IPS DF 6.9 (cell line): ENCODE measurements around the gene TTF1.

Source experiments
- DNase-seq: peaks from one replicate; pipeline ENCODE4 v3.0.0-alpha.2; 2013; ENCODE audit warnings: low read depth, low spot score
- H3K27ac ChIP-seq: one replicate; pipeline ENCODE4 v1.5.1; 2013; ENCODE audit warnings: low read length, control low read depth
- H3K27me3 ChIP-seq: 2 replicates; pipeline ENCODE4 v1.6.1; 2013; ENCODE audit warnings: mild to moderate bottlenecking, low read length; ENCODE audit not compliant: control insufficient read depth, insufficient read depth
- H3K36me3 ChIP-seq: 2 replicates; pipeline ENCODE4 v1.6.1; 2013; ENCODE audit warnings: low read length; ENCODE audit not compliant: control insufficient read depth, insufficient read depth
- H3K4me1 ChIP-seq: 2 replicates; pipeline ENCODE4 v1.6.1; 2013; ENCODE audit warnings: low read length; ENCODE audit not compliant: control insufficient read depth, insufficient read depth
- H3K4me3 ChIP-seq: 2 replicates; pipeline ENCODE4 v1.5.1; 2013; ENCODE audit warnings: mild to moderate bottlenecking, low read length
- H3K9me3 ChIP-seq: 2 replicates; pipeline ENCODE4 v1.6.1; 2013; ENCODE audit warnings: low read length, inconsistent platforms; ENCODE audit not compliant: control insufficient read depth, insufficient read depth
- WGBS: extraction: QIAGEN DNeasy Blood & Tissue Kit; methylation state at CpG from one replicate; pipeline ENCODE4 v1.1.7; 2013; ENCODE audit warnings: mixed read lengths, missing lambda C conversion rate; ENCODE audit not compliant: insufficient read length, insufficient coverage; 5-methylcytosine and 5-hydroxymethylcytosine counted together

Gene TTF1

DNA sequence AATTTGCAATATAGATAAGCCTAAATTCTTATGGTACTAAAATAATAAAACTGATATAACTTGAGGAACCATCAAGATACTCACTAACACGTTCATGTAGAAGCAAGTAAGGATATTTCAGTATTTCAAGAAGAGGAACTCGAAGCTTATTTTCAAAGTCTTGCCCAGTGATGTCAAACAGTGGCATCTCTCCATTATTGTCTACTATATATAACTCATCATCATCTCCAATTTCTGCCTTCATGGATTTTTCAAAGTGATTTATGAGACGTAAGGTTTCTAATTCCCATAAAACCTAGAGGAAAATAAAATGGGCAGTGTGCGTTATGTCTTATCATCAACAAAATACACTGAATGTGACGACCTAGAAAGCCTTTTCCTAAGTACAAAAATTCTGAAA is 60.5 kb downstream of the TTF1 start:
- no peak overlapping the region for H3K27ac ChIP-seq
- no CpG with 5 or more reads among the region's 5 CpGs for WGBS
- DNase-seq = no peak
- no peaks in the 10 kb centered on the region for H3K4me1 ChIP-seq
- no peak overlapping the region for H3K4me3 ChIP-seq
- H3K36me3 ChIP-seq = peaks cover 21% of the 10 kb centered on the region; the same call in 1 of the 2 replicates
- H3K27me3 ChIP-seq = no peaks in the 10 kb centered on the region
- no peaks in the 10 kb centered on the region for H3K9me3 ChIP-seq

DNA sequence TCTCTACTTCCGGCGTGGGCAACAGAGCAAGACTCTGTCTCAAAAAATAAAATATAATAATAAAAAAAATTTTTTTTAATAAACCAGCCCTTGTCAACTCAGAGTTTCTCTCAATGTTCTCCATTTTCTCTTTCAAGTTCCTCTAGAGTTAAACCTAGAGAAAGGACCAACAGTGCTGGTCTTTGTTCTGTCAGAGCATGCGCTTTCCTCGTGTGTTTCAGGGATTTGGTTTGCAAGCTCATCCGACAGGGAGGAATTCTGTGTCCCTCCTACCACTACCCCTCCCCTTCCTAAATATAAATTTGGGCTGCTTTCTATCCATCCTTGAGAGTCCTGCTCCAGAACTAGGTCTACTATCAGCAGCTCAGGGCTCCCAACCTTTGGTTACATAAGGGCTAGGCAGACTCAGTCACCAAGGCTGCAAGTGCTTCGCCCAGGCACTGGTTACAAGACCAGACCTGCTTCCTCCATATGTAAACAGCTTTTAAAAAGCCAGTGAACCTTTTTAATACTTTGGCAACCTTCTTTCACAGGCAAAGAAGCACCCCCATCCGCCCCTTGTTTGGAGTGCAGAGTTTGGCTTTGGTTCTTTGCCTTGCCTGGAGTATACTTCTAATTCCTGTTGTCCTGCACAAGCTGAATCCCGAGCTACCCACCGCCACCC is 65.3 kb downstream of the TTF1 start:
- H3K4me3 ChIP-seq = no peak overlapping the region
- no CpG with 5 or more reads among the region's 9 CpGs for WGBS
- no peaks in the 10 kb centered on the region for H3K27me3 ChIP-seq
- no peak for DNase-seq
- peaks cover 19% of the 10 kb centered on the region; the same call in 1 of the 2 replicates for H3K36me3 ChIP-seq
- H3K4me1 ChIP-seq = no peaks in the 10 kb centered on the region
- no peak overlapping the region for H3K27ac ChIP-seq
- no peaks in the 10 kb centered on the region for H3K9me3 ChIP-seq

DNA sequence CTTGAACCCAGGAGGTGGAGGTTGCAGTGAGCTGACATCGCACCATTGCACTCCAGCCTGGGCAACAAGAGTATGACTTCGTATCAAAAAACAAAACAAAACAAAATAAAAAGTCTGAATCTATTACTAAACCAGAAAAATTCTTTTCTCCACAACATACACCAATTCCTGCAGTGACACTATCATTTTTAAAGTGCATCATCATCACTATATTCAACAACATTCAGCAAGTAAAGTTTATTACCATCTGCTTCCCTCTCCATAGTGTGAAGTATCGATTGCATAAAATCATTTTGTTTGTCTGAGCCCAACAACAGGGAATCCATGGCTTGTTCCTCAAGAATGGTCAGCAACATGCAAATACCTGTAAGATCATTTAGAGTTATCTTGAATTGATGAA is 72.3 kb downstream of the TTF1 start:
- WGBS = no CpG with 5 or more reads among the region's 3 CpGs

DNA sequence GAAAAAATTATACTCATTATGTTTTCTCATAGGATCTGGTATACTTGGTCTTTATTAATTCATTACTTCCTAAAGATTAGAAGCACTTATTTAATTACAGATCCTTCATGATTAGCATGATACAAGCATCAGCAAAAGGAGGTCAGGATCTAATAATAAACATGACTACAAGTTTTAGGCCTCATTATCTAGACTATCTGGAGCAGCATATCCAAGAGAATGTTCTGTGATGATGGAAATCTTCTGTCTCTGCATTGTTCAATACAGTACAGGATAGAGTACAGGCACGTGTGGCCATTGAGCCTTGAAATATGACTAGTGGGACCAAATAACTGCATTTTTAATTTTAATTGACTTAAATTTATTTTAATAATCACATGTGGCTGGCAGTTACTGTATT is 73.1 kb downstream of the TTF1 start:
- Histone ChIP-seq H3K27me3 (no peaks in the 10 kb centered on the region), H3K36me3 (peaks cover 8% of the 10 kb centered on the region; the same call in 1 of the 2 replicates), H3K4me3 (no peak overlapping the region), H3K27ac (no peak overlapping the region), H3K4me1 (no peaks in the 10 kb centered on the region), H3K9me3 (no peaks in the 10 kb centered on the region)
- WGBS = no CpG with 5 or more reads among the region's 1 CpG
- no peak for DNase-seq

More for the DNA sequence above, 72.3 kb downstream of the TTF1 start:
- Histone ChIP-seq H3K27ac (no peak overlapping the region), H3K9me3 (no peaks in the 10 kb centered on the region), H3K27me3 (no peaks in the 10 kb centered on the region), H3K36me3 (peaks cover 8% of the 10 kb centered on the region; the same call in 1 of the 2 replicates), H3K4me1 (no peaks in the 10 kb centered on the region), H3K4me3 (no peak overlapping the region)
- no peak for DNase-seq

DNA sequence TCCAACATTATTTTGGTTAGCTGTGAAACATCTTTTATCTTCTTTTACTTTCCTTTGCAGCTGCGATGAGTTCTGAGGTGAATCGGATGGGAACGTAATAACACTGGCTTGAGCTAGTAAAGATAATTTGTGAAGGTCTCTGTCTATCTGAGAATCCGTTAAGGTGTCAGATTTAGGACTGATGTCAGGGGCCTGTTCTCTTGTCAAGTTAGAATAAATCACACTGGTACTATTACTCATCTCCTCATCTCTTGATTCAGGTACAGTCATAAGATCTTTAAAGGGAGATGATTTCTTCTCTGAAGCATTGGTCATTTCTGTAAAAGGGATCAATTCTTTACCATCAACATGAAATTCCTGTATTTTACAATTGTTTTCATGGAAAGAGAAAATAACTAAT is 78.1 kb downstream of the TTF1 start:
- Histone ChIP-seq H3K27me3 (no peaks in the 10 kb centered on the region), H3K36me3 (peaks cover 13% of the 10 kb centered on the region; the same call in 1 of the 2 replicates), H3K9me3 (no peaks in the 10 kb centered on the region), H3K27ac (no peak overlapping the region), H3K4me1 (no peaks in the 10 kb centered on the region), H3K4me3 (no peak overlapping the region)
- WGBS = no CpG with 5 or more reads among the region's 4 CpGs
- no peak for DNase-seq

DNA sequence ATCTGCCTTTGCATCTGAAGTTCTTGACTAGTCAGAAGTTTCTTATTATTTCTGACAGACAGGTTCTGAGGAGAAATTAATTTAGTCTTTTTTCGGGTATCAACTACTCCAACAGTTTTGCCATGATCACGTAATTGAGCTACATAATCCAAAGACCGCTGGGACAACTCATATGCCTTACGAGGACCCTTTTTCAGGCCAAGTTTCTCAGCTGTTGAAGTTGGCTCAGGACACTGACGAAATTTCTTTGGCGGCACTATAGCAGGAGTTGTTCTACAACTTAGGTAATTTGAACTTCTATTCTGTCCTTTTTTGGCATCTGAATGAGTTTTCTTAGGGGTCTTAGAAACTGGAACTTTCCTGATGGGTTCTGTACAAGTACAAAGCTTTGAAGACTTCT is 79.1 kb downstream of the TTF1 start:
- DNase-seq = no peak
- no peak overlapping the region for H3K4me3 ChIP-seq
- no peaks in the 10 kb centered on the region for H3K4me1 ChIP-seq
- peaks cover 13% of the 10 kb centered on the region; the same call in 1 of the 2 replicates for H3K36me3 ChIP-seq
- H3K27ac ChIP-seq = no peak overlapping the region
- no CpG with 5 or more reads among the region's 6 CpGs for WGBS
- no peaks in the 10 kb centered on the region for H3K27me3 ChIP-seq
- H3K9me3 ChIP-seq = no peaks in the 10 kb centered on the region
